Hepatic stellate cell (primary cell): Measurements from ENCODE around the gene TMEM18.

Experiments used
- DNase-seq: peaks from one replicate; pipeline ENCODE4 v3.0.0; 2011; ENCODE audit warnings: low spot score

TMEM18 gene

GRCh38 chr2:618005-618404 lies 59.2 kb downstream of the TMEM18 start:
- DNase-seq, result no peak
